NCI-H526 treated with DMSO at 0.1 percent for 48 hours (cell line): ENCODE results near the gene PRCP.
"Not testable (repeated sequence)": the region's sequence is repeated elsewhere in the genome, so short reads cannot be mapped to it uniquely, and the experiment has no call there.

Experiments
- DNase-seq: peaks from one replicate; lab custom pipeline; 2025; lab: John Stamatoyannopoulos, UW

The PRCP gene

DNA sequence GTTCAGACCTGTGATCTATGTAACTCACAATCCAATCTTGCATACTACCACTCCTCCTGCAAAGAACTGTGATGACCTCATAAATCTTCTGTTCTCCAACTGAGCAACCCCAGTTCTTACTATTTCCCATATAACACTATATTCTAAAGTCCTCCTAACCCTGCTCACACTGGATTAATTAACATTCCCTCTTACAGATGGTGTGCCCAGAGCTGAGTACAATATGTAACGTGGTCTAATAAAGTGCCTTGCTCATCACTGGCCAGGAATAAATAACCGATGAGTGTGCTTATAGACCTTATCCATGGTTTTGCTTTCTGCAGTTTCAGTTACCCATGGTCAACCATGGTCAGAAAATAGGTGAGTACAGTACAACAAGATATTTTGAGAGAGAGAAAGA is 28.6 kb downstream of the PRCP start:
- DNase-seq: no peak

DNA sequence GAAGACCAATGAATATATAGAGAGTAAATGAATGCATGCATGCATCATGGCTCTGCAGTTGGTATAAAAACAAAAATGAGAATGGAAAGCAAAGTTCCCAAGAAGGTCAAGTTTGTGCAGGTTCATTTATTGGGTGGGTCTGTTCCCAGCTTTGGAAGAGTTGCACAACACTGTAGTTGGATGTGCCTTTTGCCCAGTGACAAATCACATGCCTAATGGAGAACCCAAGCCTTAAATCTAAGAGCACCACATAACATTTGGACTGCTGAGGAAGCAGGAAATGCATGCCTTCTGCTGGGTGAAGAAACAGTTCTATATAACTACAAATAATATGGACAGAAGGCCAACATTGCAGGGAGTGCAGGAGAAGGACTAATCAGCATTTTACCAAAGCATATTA is 30.6 kb downstream of the PRCP start:
- no peak for DNase-seq

DNA sequence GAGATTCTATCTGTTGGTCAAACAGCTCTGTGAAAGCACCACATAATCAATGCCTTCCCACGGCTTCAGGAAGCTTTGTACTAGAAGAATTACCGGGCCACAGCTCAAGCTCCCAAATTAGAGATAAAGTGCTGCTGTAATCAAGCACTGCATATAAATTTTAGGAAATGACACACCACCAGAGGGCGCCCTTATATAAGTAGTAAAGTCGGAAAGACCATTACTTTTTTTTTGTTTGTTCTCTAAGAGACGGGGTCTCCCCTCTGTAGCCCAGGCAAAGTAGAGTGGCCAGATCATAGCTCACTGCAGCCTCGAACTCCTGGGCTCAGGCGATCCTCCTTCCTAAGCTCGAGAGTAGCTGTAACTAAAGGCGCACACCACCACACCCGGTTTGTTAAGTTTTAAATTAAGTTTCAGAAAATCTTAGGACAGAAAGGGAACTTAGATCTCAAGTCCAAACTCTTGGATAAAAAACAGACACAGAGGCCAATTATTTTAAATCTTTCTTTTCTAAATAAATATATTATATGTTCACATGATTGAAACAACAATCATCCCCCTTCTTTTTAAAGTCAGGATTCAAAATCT is 32.6 kb downstream of the PRCP start:
- peak; percentile 63 for DNase-seq

DNA sequence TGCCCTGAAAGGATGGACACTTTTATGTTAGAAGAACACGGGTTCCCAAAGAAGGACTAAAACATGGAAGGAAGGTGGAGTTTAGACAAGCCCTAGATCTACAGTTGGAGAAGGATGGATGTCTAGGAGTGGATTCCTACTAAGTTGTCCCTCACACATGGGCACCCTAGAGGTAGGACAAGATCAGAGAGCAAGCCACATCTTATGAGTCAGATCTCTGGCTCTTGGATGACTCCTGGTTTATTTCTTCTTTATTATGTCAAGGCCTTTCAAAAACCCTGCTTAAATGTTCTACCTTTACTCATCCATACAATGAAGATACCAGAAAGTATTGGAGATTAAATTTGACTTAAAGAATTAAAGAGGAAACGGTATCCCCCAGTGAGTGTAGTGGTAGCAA is 34.4 kb downstream of the PRCP start:
- DNase-seq: no peak

DNA sequence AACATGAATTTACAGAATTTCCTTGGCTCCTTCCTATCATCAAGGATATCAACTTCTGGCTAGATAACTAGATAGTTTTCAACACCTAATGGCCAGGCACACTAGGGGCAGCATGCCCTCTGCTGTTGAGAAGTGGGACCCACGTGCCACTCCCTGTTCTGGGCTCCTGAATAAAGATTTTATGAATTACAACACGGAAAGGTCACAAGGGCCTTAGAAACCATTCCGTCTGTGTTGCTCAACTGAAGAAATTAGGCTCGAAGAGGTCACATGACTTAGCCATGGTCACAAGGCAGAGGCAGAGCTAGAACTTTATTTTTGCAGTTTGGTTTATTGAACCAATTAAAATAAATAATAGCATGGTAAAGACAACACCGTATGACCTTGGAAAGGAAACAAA is 36.0 kb downstream of the PRCP start:
- peak; percentile 57 for DNase-seq

DNA sequence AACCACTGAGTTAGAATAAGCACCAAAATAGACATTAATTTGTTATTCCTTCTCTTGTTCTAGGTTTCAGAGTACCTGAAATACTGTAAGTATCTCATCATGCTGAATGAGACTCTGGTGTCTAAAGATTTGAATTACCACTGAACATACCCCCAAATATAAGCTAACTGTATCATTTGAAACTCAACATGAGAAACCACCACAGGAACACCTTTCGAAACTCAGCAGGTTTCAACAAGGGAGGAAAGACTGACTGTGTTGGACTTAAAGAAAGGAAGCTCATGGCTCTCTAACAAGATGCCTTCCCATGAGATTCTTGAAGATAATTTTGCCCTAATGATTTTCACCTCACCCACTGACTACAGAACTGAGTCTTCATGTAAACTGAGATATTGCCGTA is 37.0 kb downstream of the PRCP start:
- DNase-seq: no peak

DNA sequence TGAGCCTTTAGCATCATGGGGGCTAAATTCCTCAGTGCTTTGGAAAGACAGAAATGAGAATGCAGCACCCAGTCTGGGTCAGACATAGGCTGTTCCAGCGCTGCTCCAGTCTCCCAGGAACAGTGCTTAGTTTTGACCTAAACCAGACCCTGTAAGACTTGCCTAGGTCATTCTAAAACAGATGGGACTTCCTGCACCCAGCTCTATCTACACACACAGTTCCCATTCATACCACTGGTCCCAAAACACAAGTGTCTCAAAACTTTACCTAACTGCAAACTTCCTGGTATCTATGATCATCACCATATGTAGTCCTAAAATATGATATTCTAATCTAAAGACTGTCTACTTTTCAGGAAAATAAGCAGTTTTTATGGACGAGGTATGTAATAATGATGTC is 37.9 kb downstream of the PRCP start:
- DNase-seq: no peak

DNA sequence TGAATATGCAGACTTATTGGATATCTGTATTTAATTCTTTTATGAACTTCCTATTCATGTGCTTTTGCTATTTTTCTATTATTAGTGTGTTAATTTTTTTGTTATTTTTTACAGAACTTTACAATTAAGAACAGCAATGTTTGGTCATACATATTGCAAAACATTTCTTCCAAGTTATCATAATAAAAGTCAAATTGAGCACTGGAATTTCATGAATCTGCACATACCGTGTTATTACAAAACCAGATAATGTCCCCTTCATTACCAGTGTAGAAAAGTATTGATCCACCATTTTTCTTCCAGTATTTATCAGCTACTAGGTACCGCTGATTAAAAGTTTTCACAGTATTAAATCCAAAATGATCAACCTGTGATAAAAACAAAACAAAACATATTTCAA is 40.5 kb downstream of the PRCP start:
- no peak for DNase-seq

DNA sequence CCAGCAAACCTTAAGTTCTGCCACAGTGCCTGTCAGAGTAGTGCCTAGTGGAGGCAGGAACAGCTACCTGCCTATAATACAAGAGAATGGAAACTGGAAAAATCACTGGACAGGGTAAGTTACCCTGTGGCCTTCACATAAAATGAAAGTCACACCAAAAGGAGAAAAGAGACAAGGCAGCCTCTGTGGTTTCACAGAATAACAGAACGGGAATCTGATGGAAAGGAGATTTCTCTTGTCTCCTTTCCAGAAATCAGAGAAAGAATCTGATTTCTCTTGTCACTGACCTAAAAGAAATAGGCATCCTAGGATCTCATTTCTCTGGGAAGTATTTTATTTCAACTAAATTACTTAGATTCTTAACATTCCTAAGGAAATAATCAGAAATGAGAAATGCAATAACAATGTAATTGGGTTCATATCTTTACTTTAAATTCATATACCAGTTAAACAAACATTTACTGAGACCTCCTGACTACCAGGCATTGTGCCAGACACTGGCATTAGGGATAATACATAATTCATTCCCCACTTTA is 41.6 kb downstream of the PRCP start:
- DNase-seq: no peak

DNA sequence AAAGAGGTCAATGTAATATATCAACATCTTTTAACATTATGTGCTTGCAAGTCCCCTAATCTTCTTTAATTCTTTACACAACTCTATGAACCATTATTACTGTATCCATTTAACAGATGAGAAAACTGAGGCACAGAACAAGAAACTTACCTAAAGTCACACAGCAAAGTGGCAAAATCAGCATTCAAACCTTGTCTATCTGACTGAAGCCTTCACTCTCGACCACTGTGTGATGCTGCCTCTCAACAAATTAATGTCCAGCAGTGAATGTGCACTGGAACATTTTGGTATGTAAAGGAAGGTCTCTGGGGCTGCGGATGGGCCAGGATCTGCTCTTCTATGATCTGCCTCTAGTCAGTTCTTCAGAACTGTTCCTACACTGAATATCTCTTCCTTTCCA is 42.1 kb downstream of the PRCP start:
- no peak for DNase-seq

DNA sequence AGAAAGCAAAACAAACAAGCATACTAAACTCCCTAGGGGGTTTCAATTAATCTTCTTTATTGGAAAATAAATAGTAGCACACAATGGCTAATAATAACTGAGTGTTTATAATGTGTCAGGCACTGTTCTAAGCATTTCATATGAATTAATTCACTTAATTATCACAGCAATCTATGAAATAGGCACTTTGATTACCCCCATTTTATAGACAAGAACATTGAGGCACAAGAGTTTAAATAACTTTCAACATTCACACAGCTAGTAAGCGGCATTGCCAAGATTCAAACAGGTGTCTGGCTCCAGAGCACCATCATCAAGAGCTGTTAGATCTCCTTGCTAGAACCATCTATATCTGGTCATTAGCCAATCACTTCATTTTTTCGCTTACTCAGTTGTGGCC is 43.1 kb downstream of the PRCP start:
- DNase-seq: no peak

DNA sequence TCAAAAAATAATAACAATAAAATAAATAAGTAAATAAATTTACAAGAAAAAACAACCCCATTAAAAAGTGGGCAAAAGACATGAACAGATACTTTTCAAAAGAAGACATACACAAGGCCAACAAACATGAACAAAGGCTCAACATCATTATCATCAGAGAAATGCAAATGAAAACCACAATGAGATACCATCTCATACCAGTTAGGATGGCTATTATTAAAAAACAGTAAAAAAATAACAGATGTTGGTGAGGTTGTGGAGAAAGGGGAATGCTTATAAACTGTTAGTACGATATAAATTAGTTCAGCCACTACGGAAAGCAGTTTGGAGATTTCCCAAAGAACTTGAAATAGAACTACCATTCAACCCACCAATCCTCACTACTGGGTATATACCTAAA is 44.6 kb downstream of the PRCP start:
- DNase-seq: no peak

DNA sequence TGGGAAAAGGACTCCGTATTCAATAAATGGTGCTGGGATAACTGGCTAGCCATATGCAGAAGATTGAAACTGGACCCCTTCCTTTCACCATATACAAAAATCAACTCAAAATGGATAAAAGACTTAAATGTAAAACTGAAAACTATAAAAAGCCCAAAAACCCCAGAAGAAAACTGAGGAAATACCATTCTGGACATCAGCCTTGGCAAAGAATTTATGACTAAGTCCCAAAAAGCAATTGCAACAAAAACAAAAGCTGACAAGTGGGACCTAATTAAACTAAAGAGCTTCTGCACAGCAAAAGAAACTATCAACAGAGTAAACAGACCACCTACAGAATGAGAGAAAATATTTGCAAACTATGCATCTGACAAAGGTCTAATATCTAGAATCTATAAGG is 45.3 kb downstream of the PRCP start:
- not testable (repeated sequence) for DNase-seq

DNA sequence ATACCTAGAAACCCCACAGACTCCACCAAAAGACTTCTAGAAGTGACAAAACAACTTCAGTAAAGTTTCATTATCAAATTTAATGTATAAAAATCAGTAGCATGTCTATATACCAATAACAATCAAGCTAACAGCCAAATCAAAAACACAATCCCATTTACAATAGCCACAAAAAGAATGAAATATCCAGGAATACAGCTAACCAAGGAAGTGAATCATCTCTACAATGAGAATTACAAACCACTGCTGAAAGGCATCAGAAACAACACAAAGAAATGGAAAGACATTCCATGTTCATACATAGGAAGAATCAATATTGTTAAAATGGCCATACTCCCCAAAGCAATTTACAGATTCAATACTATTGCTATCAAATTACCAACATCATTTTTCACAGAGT is 46.0 kb downstream of the PRCP start:
- DNase-seq: no peak

DNA sequence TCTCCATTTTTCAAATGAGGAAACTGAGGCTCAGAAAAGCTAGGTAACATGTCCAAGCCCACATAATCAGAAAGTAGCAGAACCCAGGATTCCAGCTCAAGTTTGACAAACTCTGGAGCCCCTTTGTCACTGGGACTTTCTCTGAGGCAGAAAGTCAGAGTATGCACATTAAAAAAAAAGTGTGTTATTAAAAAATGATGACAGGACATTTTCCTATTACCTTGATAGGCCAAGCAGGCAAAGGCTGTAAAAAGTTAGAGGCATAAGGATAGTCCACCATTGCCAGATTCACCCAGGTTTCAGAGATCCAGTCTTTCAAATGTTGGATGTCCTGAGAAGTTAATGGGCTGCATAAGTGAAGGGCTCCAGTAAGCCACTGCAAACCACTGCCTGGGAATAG is 51.4 kb downstream of the PRCP start:
- DNase-seq: no peak

DNA sequence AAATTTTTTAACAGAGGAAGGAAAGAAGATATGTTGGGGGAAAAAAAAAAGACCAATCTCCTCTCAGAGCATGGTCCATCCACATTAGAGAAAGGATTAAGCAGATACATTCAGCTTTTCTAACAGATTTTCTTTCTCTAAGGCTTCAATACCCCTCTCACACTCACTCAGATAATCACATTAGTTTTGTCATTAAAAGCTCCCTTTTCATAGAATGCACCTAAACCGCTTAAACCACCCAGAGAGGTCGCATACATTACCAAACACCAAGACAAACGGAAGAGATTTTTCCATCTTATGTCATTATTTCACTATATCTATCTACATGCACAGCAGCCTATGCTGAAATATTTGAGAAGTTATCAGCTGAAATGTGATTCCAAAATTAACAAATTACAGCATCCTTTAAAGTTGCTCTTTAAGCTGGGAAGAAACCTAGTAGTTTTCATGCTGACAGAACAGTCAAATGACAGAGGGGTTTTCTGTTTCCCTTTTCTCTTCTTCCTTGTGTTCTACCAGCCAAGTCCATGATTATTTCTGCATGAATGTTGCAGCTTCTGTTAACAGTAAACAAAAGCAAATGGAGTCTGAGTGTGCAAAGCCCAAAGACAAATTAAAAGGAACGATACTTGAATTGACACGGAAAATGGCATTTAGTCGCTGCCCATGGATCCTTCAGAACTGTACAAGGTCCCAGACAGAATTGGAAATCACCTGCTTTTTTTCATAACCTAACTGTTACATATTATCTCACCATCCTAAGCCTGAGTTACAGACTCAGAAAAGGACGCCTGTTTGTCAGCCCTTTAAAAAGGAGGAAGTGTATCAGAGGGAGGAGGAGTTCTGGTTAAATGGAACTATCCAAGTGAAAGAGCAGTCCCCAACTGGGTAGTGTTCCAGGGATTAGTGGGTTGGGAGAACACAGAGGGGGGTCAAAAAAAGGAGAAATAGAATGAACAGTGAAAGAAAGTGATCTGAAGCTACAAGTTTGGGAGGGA is 54.6 kb downstream of the PRCP start:
- no peak for DNase-seq

DNA sequence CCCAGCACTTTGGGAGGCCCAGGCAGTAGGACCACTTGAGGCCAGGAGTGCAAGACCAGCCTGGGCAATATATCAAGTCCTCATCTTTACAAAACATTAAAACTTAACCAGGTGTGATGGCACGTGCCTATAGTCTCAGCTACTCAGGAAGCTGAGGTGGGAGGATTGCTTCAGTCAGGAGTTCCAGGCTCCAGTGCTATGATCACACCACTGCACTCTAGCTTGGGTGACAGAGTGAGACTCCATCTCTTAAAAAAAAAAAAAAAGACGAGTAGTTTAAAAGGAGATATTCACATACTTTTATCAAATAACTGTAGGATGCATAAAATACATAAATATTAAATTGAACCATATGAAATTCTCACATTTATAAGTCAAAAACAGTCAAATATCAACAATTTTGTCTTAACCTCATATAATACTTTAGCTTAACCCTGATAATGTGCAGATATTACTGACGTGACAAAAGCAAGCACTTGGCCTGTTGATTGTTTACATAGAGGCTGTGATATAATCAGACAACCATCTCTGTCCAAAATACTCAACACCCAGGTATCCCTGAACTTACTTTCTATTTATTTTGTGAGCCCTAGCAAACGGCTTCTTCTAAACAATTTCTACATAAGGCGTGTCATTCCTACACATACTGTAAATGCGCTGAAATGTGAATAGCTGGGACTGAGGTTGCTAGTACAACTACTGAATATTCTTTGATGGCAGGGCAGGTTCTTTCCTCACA is 57.0 kb downstream of the PRCP start:
- no peak for DNase-seq

DNA sequence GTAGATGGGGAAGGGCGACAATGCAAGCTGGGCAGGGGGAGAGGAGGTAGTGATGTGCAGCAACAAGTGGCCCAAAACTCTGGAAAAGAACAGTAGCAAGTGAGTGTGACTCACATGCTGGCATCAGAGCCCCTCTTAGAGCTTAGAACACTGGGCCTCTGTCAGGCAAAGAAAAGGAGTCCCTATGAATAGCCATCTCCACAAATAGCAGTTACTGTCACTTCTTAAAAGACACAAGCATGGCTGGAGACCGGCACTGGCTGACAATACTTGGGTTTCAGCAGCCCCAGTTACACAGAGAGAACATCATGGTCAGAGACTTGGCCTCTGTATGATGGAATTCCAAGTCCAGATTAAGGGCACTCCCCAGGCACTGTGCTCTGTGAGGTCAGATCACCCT is 58.2 kb downstream of the PRCP start:
- no peak for DNase-seq

DNA sequence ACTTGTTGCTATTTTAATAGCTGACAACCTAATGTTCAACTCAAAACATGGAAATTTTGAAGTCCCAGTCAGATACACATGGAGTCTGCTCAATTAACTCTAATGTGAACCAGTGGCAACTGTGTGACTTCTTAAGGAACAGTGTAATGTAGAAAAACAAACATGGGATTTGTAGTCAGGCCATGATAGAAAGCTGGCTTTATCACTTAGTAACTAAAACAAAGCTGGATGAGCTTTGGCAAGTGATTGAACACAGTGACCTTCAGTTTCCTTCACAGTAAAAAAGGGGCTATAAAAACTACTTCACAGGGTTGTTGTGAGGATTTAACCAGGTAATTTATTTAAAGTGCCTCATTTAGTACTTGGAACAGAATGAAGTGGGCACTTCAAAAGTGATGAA is 62.6 kb downstream of the PRCP start:
- no peak for DNase-seq

DNA sequence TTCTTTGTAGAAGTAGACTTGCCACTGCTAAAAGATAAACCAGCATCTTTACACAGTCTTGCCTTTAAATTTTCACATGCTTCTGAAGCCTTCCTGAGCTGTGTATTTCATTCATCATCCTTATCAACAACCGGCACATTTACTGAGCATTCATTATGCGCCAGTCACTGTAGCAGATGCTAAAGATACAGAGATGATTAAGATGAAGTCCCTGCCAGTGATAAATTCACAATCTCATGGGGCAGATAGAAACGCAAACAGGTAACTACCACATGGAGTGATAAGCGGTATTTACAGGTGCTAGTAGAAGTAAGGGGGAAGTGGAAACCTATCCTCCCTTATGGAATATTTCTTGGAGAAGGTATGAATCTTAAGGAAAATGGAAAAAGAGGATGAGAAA is 67.2 kb downstream of the PRCP start:
- DNase-seq: no peak

DNA sequence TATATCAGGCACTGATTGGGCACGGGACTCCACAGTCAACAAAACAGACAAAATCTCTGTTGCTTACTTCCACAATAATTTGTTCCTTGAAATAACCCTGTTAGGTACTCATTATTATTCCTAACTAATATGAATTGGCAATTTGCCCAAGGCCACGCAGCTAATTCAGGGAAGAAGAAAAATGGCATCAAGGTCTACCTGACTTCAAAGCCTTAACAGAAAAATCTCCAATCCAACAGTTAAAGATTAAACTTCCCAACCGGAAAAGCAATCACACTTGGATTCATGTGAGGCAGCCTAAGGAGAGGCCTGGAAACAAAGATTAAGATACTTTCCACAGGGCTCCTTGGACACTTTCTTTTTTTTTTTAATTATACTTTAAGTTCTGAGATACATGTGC is 68.9 kb downstream of the PRCP start:
- no peak for DNase-seq

DNA sequence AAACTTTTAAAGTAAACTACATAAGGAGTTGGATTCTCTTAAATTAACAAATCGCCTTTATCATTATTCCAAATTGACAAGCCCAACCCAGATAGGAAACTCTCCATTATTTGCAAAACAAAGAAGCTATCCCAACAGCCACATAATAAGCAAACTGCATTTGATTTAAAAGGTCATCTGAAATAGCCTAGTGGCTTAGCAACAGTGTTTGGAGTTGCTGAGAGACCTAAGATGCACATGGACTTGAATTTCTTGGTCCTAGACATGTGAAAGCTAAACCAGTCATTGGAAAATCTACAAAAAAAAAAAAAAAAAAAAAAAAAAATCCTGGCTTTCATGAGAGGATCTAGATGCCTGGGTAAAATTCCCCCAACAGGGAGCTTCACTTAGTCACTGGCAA is 69.5 kb downstream of the PRCP start:
- peak; percentile 88 for DNase-seq

DNA sequence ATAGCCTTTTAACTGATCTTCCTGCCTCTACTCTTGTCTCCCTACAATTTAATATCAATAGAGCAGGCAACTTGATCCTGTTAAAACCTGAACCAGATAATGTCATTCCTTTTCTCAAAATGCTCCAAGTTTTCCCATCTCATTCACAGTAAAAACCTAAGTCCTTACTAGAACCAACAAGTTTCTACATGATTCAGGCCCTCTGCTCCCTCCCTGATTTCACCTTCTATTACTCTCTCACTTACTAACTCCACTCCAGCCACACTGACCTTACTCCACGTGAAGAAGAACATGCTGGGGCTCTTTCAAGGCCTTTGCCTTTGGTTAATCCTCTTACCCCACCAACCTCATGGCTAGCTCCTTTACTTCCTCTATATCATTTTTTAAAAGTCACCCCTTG is 71.1 kb downstream of the PRCP start:
- no peak for DNase-seq
